CMK (cell line): ENCODE measurements around the gene PTPRC.
A peak's percentile ranks its signal among the peaks of the same experiment; 100 is the strongest.

Experiments used
- DNase-seq: peaks from one replicate; pipeline ENCODE4 v3.0.0-alpha.2; 2010; ENCODE audit warnings: low read depth

PTPRC gene

GRCh38 chr1:198676253-198676652 lies 37.4 kb downstream of the PTPRC start:
- peak; percentile 62 for DNase-seq

GRCh38 chr1:198677027-198677426 lies 38.2 kb downstream of the PTPRC start:
- DNase-seq: no peak

GRCh38 chr1:198677871-198678270 lies 39.0 kb downstream of the PTPRC start:
- no peak for DNase-seq

- DNase-seq: no peak
Observed at GRCh38 chr1:198678301-198678836, 39.5 kb downstream of the PTPRC start.

GRCh38 chr1:198678901-198679329 lies 40.1 kb downstream of the PTPRC start:
- no peak for DNase-seq

GRCh38 chr1:198679535-198680173 lies 40.8 kb downstream of the PTPRC start:
- no peak for DNase-seq

- DNase-seq: no peak
Observed at GRCh38 chr1:198680174-198680875, 41.5 kb downstream of the PTPRC start.

GRCh38 chr1:198681252-198681651 lies 42.4 kb downstream of the PTPRC start:
- DNase-seq: no peak

- DNase-seq: peak; percentile 75
Observed at GRCh38 chr1:198681831-198682759, 43.3 kb downstream of the PTPRC start.

- no peak for DNase-seq
Observed at GRCh38 chr1:198682850-198683249, 44.0 kb downstream of the PTPRC start.

- no peak for DNase-seq
Observed at GRCh38 chr1:198683449-198683848, 44.6 kb downstream of the PTPRC start.

GRCh38 chr1:198686069-198686728 lies 47.4 kb downstream of the PTPRC start:
- DNase-seq: no peak

- DNase-seq: no peak
Observed at GRCh38 chr1:198687429-198687828, 48.6 kb downstream of the PTPRC start.

- DNase-seq: no peak
Observed at GRCh38 chr1:198691063-198691462, 52.2 kb downstream of the PTPRC start.

GRCh38 chr1:198693321-198693720 lies 54.5 kb downstream of the PTPRC start:
- no peak for DNase-seq

GRCh38 chr1:198694542-198694941 lies 55.7 kb downstream of the PTPRC start:
- no peak for DNase-seq

GRCh38 chr1:198696211-198696610 lies 57.4 kb downstream of the PTPRC start:
- DNase-seq: no peak

- DNase-seq: no peak
Observed at GRCh38 chr1:198699167-198700015, 60.6 kb downstream of the PTPRC start.

GRCh38 chr1:198700016-198700392 lies 61.2 kb downstream of the PTPRC start:
- DNase-seq: no peak

- DNase-seq: no peak
Observed at GRCh38 chr1:198700396-198700795, 61.6 kb downstream of the PTPRC start.

- no peak for DNase-seq
Observed at GRCh38 chr1:198701250-198701649, 62.4 kb downstream of the PTPRC start.
